GM18907 (cell line): Measurements from ENCODE around the gene GARS1.
"Not testable (repeated sequence)": the region's sequence is repeated elsewhere in the genome, so short reads cannot be mapped to it uniquely, and the experiment has no call there.

Source experiments
- ATAC-seq: cut with Tn5 transposase; IDR thresholded peaks from one replicate; pipeline ENCODE4 v1.9.1; 2021; ENCODE audit warnings: mild to moderate bottlenecking, moderate library complexity; ENCODE audit not compliant: unreplicated experiment

Gene GARS1

DNA sequence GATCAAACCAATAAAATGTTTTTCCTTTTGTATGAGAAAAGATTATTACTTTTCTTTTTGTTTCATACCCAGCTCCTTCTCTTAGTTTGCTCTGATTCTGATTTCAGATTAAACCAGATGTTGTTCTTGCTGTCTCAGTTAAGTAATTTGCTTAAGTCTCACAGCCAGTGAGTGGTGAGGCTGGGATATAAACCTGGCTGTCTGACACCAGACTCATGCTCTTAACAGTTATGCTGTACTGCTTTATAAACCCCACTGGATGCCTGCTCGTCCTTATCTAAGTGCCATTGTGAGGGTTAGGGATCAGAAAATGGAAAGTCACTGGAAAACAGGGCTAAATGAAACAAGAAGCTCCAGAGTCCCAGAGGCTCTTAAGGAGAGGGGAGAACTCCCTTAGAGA, 24.3 kb downstream of the GARS1 start:
- ATAC-seq, result no peak

- no peak for ATAC-seq
Observed at GRCh38 chr7:30625283-30625682, 30.6 kb downstream of the GARS1 start.

- no peak for ATAC-seq
Observed at GRCh38 chr7:30627026-30627425, 32.3 kb downstream of the GARS1 start.

- no peak for ATAC-seq
Observed at GRCh38 chr7:30630986-30631385, 36.3 kb downstream of the GARS1 start.

GRCh38 chr7:30633223-30633622, 38.5 kb downstream of the GARS1 start:
- ATAC-seq, result no peak

GRCh38 chr7:30634193-30634626, 39.5 kb downstream of the GARS1 start:
- no peak for ATAC-seq

DNA sequence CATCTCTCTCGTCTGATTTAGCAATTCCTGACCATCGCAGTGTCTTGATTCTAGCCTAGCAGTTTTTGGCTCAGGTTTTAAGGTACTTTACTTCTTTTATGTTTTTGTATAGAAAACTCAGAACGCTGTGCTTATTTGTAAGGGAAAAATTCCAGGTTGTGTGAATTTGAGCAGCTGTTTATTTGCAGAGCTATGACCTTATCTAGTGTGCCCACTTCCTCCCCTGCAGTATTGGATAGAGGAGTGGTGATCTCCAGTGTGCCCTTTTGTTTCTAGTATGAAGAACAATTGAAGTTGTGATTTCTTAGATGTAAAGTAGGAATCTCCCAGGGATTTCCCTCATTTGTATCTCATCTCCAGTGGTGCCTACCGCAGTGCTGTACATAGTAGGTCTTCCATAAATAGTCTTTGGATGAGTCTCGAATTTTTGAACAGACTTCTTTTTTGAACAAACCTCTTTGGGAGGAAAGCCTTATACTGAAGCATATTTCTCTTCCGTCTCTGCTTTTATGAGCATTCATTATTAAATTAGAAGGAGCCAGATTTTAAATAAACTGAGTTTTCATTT, 40.0 kb downstream of the GARS1 start:
- ATAC-seq, result no peak

DNA sequence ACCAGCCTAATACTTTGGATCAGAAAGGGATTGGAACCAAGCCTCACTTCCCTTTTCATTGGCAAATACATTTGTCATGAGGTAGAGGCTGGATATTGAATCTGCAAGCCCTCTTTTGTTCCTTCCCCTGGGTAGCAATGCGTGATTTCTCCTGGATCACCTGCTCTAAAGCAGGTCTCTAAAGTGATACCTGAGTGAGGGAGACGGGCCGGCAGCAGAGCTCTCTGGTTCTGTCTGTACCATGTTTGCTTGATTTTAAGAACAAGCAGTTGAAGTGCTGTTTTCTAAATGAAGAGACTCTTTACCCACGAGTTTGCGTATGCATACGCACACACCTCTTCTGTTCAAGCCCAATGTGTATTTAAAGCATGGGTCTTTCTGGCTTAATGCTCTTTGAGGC, 41.1 kb downstream of the GARS1 start:
- ATAC-seq, result no peak

GRCh38 chr7:30642322-30642721, 47.6 kb downstream of the GARS1 start:
- ATAC-seq, result not testable (repeated sequence)

DNA sequence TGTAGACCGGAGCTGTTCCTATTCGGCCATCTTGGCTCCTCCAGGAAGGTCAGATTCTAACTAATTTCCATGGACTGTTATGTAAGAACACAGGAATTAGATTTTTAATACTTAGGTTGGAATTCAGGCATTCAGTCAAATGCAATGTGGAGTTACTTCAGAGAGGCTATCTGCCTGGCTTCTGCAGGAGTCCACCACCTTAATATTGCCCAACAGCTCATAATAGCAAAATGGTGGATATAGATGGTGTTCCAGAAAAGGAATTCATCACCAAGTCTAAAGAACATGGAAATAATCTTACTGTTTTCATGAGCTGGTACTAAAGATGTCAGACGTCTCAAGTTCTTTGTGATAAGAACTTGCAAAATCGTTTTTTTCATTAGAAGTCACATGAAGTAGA, 48.1 kb downstream of the GARS1 start:
- ATAC-seq, result no peak

GRCh38 chr7:30644286-30644955, 49.7 kb downstream of the GARS1 start:
- no peak for ATAC-seq

GRCh38 chr7:30645661-30646060, 51.0 kb downstream of the GARS1 start:
- ATAC-seq, result no peak

- no peak for ATAC-seq
Observed at GRCh38 chr7:30646154-30646553, 51.5 kb downstream of the GARS1 start.

DNA sequence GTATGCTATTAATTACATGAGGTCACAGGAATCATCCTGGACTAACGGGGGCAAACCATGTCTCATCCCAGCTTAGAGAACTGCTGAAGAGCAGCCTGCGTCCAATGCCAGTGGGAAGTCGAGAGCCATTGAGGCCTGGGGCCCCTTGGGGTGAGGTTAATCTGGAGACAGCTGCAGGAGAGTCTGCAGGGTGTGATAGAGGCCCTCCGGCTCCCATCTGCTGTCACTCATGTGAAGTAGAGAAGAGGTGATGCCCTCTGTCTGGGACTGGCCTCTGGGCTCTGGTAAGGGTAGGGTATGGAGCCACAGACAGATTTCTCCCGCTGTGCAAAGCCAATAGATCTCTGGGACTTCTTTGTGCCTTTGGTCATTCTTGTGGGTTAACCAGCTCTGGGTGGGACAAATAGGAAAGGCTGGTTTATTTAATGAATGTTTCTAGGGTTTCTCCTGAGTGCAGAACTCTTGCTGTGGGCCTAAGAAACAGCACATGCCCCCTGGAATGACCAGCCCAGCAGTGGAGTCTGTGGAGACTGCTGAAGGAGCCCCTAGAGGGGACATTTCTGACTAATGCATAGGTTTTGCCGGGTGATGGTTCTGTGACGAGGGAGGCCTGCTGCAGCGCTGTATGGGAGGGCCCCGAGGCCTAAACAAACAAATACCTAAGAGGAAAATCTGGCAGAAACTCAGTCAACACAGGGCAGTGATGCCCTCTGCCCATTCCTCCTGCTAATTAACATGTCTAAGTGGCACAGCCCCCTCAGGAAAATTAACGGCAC, 53.1 kb downstream of the GARS1 start:
- ATAC-seq, result no peak

GRCh38 chr7:30648744-30649540, 54.3 kb downstream of the GARS1 start:
- ATAC-seq, result no peak

DNA sequence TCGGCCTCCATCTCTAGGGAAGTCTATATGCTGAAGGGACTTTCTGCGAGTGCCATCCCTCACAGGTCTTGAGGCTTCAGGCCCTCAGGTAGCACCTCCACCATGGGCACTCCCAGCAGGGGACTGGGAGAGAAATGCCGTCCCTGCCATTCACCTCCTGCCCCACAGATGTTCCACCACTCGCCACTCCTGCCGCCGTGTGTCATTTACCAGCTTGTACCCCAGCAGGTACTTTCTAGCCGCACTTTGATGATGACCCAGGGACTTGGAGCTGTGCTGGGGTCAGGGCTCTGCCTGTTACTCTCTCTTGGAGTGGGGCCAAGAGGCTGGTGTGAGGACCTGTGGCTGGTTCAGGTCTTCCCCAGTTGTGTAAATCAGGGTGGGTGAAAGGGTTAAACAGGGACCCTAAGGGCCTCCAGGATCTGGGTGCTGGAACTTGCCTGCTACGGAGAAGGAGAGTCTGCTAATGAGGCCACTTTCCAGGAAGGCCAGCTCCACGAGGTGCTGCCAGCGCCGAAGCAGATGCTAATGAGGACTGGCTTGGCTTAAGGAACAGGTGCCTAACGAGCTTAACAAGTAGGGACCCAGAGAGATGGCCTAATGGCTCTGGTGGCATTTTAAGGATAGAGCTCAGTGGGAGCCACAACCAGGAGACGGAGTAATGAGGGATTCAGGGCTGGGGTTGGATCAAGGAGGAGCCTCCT, 55.2 kb downstream of the GARS1 start:
- ATAC-seq, result no peak

DNA sequence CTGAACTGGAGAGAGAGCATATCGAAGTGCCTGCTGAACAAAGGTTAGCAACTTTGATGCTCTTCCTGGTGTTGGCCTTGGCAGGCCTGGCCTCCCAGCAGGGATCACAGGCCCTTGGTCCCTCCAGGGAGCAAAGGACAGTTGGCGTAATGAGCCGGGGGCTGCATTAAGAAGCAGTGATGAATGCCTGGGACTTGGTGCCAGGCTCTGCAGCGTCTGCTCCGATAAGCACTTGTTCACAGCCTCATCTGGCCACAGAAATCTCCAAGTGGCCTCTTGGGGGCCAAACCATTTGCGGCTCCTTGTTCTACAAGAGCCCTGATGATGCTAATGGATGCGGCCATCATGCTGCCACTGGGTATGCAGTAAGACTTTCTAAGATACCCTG, 55.7 kb downstream of the GARS1 start:
- no peak for ATAC-seq

DNA sequence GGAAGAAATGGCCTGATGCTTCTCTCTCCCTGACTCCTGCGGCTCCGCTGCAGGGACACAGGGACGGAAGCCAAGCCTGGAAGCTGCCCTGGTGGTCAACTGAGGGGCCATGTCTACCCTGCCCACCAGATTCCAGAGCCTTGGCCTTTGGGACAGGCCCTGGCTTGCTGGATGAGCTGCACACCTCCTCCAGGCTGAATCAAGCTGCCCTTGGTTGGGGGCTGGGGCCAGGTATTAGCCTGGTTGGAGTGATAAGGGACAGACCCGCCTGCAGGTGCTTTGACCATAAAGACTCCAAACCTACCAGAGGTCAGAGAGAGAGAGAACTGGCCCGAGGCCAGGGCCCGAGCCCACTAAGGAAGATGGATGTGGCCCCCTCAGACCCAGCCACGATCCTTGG, 57.5 kb downstream of the GARS1 start:
- no peak for ATAC-seq

GRCh38 chr7:30652698-30653641, 58.3 kb downstream of the GARS1 start:
- no peak for ATAC-seq
